ENCODE measurements around the gene SUB1.

GRCh38 chr5:32630867-32631491 lies 45.6 kb downstream of the SUB1 start:
- TF ChIP-seq POLR2AphosphoS5 (IDR thresholded peaks at IDR 0.05) (no peak), CTCF (IDR thresholded peaks at IDR 0.05) (no peak), POLR2A (IDR thresholded peaks at IDR 0.05) (no peak), EP300 (IDR thresholded peaks at IDR 0.05) (no peak)
